ENCODE measurements around the gene IDH3A.

Gene IDH3A

DNA sequence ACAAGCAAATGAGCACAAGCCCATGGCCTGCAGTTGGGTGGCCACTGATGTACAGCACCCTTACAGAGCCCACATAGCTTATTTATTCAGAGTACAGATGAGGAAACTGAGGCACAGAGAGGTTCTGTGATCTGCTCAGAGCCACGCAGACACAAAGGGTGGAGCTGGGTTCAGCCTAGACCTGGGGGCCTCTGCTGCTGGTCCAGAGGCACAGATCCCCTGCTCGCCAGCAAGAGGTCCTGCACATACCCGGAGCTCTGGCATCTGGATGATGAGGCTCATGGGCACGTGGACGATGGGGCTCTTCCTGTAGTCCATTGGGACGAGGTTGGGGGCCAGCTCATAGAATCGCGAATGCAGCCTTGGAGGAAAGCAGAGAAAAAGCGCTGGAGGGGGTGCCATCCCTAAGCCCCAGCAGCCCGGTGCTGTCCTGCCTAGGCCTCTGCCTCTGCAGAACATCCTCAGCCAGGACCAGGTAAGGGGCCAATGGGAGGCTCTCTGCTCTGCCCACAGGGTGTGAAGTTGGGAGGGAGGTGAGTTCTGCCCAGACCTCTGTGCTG, 38.2 kb upstream of the IDH3A start:
- ATAC-seq: no peak
- H3K4me1 Mint-ChIP-seq: peaks cover 22% of the 10 kb centered on the region
- no peak for DNase-seq (ENCODE audit: low spot score in 2 of 2)
- H3K4me3 Mint-ChIP-seq: no peak overlapping the region
- peaks cover 2% of the 10 kb centered on the region for H3K36me3 Mint-ChIP-seq
- no peaks in the 10 kb centered on the region for H3K9me3 Mint-ChIP-seq
- H3K27ac Mint-ChIP-seq: no peak overlapping the region

DNA sequence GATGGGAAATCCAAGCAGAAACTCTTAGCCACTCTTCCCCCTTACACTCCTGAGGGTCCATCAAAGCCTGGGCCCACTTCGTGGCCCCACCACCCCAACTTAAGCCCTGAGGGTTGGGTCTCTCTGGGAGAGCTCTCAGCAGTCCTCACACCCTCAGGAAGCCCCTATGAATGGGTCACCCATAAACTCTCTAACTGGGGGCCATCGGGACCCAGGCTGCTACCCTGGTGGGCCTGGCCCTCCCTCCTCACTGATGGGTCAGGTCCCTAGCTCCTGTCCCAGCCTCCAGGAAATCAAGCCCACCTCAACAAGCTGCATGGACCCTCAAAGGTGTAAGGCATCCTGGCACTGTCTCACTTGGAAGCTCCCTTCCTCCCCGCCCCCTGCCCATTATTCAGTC, 37.4 kb upstream of the IDH3A start:
- ATAC-seq (no peak), DNase-seq (ENCODE audit: low spot score in 2 of 2) (no peak)
- Mint-ChIP-seq H3K4me3 (no peak overlapping the region), H3K36me3 (no peaks in the 10 kb centered on the region), H3K27ac (no peak overlapping the region), H3K4me1 (peaks cover 14% of the 10 kb centered on the region), H3K9me3 (no peaks in the 10 kb centered on the region)

DNA sequence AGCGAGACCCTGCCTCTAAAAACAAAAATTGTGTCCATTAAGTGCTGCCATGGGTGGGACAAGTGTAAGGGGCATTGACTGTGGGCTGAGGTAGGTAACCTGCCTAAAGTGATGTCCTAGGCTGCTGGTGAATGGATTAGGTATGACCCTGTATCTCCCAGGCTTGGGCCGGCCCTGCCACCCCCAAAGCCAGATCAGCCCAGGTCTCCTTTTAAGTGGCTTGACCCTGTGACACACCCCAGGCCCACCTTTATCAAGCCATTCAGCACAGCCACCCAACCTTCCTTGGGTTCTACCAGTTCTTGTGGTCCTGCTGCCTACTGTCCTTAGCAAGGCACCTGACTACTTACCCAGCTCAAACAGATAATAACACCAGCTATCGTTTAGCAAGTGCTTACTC, 36.6 kb upstream of the IDH3A start:
- H3K36me3 Mint-ChIP-seq: no peaks in the 10 kb centered on the region

DNA sequence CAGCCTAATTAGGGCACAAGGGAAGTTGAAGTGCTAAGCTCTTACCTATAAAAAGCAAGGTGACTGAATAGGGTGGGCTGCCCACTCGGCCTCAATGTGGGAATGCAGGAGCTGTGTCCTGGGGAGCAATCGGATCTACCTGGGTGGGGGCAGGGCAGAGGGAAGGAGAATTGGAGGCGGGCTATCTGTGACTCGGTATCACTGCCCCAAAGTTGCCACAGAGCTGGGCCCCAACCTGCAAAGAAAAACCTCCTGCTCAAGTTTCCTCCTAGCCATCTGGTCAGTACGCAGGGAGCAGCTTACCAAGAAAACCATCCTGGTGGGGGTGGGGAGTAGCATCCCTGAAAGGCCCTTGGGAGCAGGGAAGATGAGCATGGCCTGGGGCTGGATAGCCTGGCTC, 28.6 kb upstream of the IDH3A start:
- H3K9me3 Mint-ChIP-seq: no peaks in the 10 kb centered on the region
- no peak overlapping the region for H3K4me3 Mint-ChIP-seq
- no peaks in the 10 kb centered on the region for H3K36me3 Mint-ChIP-seq
- ATAC-seq: no peak
- no peaks in the 10 kb centered on the region for H3K4me1 Mint-ChIP-seq
- no peak for DNase-seq (ENCODE audit: low spot score in 2 of 2)
- H3K27ac Mint-ChIP-seq: peak overlapping the region; percentile 74

More for the DNA sequence above, 36.6 kb upstream of the IDH3A start:
- H3K4me1 Mint-ChIP-seq: peaks cover 12% of the 10 kb centered on the region
- no peak overlapping the region for H3K27ac Mint-ChIP-seq
- no peaks in the 10 kb centered on the region for H3K9me3 Mint-ChIP-seq
- no peak for ATAC-seq
- no peak overlapping the region for H3K4me3 Mint-ChIP-seq
- no peak for DNase-seq (ENCODE audit: low spot score in 2 of 2)

DNA sequence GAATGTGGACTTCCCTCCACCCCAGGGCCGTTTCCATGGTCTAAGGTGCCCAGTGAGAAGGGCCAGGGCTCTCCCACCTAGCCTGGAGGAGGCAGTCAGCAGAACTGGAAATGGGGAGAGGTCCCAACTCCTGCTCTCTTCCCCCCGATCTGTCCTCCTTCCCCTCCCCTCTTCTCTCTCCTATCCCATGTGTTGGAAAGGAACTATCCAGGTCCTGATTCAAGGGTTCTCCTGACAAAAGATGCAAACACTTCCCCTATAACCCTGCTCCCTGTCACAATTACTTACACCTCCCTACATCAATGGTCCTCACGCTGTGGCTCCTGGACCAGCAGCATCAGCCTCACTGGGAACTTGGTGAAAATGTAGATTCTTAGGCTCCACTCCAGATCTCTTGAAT, 23.9 kb upstream of the IDH3A start:
- no peak for ATAC-seq
- Mint-ChIP-seq H3K27ac (peak overlapping the region; percentile 15), H3K9me3 (no peaks in the 10 kb centered on the region), H3K4me1 (peaks cover 16% of the 10 kb centered on the region), H3K4me3 (no peak overlapping the region), H3K36me3 (no peaks in the 10 kb centered on the region)
- DNase-seq (ENCODE audit: low spot score in 2 of 2): no peak

DNA sequence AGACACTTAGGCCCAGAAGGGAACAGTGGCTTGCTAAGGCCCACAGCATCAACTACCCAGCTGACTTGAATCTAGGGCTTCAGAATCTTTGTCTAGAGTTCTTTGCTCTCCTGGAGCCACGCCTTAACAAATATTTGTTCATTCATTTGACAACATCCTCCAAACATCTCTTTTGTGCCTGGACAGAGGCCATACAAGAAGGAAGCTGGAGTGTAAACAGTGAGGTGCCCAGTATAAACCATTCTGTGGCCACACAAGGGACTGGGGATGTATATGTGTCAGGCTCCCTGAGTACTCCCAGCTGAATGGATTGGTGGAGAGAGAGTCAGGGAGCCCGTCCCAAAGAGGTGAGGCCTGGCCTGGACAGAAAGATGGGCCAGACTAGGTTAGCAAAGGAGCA, 21.3 kb upstream of the IDH3A start:
- Mint-ChIP-seq H3K9me3 (no peaks in the 10 kb centered on the region), H3K4me1 (peaks cover 36% of the 10 kb centered on the region), H3K36me3 (peaks cover 6% of the 10 kb centered on the region), H3K4me3 (no peak overlapping the region), H3K27ac (peak overlapping the region; percentile 97)
- ATAC-seq (no peak), DNase-seq (ENCODE audit: low spot score in 2 of 2) (no peak)

DNA sequence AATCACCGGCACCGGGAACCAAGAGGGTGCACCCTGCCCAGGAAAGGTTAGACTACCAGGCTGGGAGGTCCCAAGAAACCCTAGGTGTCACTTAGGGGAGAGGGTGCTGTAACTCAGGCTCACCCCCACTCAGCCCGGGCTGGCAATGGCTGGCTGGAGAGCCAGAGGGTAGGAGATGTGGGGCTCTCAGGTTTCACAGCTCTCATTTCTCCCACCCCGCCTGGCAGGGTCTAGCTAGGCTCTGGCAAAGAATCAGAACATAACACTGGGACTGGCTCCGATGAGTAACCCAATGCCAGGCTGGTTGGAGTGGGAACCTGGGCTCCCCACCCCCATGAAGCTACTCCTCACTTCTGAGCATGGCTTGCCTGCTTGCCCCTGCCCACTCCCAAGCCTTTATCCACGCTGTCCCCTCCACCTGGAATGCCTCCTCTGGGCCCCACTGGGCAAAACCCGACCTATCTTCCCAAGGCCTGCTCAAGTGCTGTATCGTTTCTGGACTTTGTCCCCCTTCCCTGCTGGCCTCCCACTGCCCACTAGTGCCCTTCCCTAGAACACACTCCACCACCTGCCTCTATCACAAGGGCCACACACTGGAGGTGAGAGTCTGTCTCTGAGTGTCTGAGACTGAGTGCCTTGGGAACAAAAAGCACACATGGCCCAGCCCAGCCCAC, 19.9 kb upstream of the IDH3A start:
- no peak overlapping the region for H3K4me3 Mint-ChIP-seq
- H3K4me1 Mint-ChIP-seq: peaks cover 38% of the 10 kb centered on the region
- H3K36me3 Mint-ChIP-seq: peaks cover 6% of the 10 kb centered on the region
- peak overlapping the region; percentile 97 for H3K27ac Mint-ChIP-seq
- ATAC-seq (no peak), DNase-seq (ENCODE audit: low spot score in 2 of 2) (no peak)
- no peaks in the 10 kb centered on the region for H3K9me3 Mint-ChIP-seq

DNA sequence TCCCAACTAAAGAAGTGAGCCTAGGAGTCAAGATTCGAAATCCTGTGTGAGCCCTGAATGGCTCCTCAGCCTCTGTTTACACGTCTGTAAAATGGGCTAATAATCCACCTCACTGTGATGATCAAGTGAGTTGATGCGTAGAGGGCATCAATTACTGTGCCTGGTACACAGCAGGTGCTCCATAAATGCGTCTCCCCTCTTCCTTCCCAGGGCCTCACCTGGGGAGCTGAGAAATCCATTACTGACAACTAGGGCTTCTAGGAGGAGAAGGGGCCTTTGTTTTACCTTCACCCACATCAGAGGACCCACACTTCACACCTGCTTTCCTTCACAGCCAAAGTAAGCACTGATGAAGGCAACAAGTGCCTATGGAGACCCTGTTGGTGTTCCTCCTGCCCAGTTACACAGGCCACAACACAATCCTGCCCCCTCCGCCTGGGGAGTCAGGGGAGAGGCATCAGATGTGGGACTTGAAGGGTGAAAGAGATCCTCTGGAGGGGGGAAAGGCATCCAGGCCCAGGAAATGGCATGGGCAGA, 19.3 kb upstream of the IDH3A start:
- ATAC-seq: no peak
- Mint-ChIP-seq H3K9me3 (no peaks in the 10 kb centered on the region), H3K36me3 (peaks cover 6% of the 10 kb centered on the region)

DNA sequence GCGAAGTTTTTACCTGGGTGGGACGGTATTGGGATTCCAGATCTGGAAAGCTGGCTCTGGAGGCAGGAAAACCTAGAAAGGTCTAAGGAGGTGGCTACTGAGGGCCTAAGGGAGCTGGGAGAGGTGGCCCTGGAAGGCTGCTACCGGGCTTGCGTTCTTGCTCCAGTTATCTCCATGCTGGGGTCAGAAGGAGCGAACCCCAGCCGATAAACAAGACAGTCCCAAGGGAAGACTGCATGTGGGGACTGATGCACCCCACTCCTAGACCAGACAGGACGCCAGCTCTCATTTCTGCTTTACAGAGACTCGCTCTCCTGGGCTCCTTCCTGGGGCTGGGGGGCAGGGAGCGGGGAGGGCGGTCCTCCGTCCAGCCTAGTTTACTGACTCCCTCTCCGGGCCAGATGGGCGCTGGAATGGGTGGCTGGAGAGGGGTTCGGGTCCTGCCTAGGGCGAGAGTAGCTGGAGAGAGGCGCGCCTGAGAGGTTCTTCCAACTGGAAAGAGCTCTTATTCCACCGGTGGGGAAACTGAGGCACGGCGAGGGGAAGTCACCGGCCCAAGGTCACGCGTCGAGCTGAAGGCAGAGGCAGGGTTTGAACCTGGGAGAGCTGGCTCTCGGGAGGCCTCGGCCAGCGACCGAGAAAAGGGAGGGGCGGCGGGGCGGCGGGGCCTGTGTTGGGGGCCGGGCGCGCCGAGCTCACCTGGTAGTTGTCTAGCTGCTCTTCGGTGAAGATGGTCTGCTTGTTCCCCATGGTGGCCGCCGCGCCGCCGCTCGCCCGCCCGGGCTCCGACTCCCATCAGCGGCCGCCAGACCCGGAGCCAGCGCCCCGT, 18.5 kb upstream of the IDH3A start:
- H3K4me3 Mint-ChIP-seq: peak overlapping the region; percentile 87
- H3K9me3 Mint-ChIP-seq: no peaks in the 10 kb centered on the region

More for the DNA sequence above, 19.3 kb upstream of the IDH3A start:
- Mint-ChIP-seq H3K4me1 (peaks cover 38% of the 10 kb centered on the region), H3K27ac (peak overlapping the region; percentile 97), H3K4me3 (peak overlapping the region; percentile 87)
- DNase-seq (ENCODE audit: low spot score in 2 of 2): no peak

DNA sequence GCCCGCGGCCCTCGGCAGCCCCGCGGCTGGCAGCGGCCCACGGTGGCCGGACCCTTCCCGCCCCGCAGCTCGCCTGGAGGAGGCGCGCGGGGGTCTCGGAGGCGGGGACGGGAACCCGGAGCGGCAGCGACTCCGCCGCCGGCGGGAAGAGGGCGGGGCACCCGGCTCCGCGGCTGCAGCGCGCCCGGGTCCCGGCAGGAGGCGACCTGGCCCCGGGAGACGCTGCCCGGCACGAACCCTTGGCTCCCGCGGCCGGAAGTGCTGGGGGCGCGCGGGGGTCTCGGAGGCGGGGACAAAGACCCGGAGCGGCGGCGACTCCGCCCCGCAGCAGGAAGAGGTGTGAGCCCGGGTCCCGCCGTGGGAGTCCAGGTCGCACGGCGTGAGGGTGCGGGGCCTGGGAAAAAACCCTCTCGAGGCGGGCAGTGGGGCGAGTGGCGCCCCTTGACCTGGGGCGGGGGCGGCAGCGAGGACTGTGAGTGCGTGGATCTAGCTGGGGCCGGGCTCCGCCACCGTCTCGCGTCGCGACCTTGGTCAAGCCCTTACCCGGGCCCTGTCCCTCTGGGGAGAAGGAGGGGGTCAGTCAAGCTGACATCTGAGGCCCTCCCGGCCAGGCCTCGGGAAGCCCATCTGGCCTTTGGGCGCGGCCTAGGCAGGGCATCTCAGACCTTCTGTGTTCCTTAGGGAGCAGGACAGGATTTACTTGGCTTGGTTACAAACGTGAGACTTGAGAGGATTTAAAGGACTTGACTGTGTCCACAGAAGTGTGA, 17.7 kb upstream of the IDH3A start, which contains the start of gene CIB2:
Gene CIB2, minus strand, starts transcription at position 151 of the 767 bp plus-strand sequence. CDS start 230 bp downstream, outside the sequence.
- Mint-ChIP-seq H3K27ac (peak within 1 kb of the TSS; percentile 97), H3K9me3 (no peaks in the 10 kb centered on the region), H3K4me3 (peak within 1 kb of the TSS; percentile 87), H3K4me1 (peaks cover 38% of the 10 kb centered on the region), H3K36me3 (peaks cover 6% of the 10 kb centered on the region)
- peak; percentile 86 for ATAC-seq
- DNase-seq (ENCODE audit: low spot score in 2 of 2): peak; percentile 89 to 92

More for the DNA sequence above, 18.5 kb upstream of the IDH3A start:
- peaks cover 6% of the 10 kb centered on the region for H3K36me3 Mint-ChIP-seq
- H3K4me1 Mint-ChIP-seq: peaks cover 38% of the 10 kb centered on the region
- peak; percentile 55 for ATAC-seq
- DNase-seq (ENCODE audit: low spot score in 2 of 2): no peak
- peak overlapping the region; percentile 97 for H3K27ac Mint-ChIP-seq

DNA sequence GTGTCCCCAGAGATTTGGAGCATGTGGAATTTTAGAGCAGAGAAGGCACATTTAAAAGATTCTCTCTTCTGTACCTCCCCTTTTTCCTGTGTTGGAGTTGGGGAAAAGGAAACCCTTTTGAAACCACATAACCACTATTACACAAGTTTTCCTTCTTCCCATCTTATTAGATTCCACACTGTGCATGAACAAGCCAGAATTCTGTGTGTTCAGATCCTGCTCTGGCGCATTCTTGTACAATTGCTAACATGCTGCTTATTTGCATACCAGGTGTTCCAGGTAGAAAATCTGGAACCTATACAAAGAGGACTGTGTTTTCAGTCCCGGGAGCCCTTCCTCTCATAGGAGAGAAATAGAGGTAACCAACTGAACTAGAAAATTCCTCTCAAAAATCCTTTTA, 15.4 kb upstream of the IDH3A start:
- Mint-ChIP-seq H3K27ac (no peak overlapping the region), H3K4me3 (no peak overlapping the region)
- ATAC-seq: no peak

DNA sequence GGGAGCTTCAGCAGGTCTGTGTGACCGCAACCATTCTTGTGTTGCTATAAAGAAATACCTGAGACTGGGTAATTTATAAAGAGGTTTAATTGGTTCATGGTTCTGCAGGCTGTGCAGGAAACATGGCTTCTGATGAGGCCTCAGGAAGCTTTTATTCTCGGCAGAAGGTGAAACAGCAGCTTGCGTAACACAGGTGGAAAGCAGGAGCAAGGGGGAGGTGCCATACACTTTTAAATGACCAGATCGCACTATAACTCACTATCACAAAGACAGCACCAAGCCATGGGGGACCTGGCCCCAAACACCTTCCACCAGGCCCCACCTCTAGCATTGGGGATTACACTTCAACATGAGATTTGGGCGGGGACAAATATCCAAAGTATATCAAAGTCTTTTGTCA, 9.6 kb upstream of the IDH3A start:
- DNase-seq (ENCODE audit: low spot score in 2 of 2) (no peak), ATAC-seq (no peak)

More for the DNA sequence above, 15.4 kb upstream of the IDH3A start:
- peaks cover 6% of the 10 kb centered on the region for H3K36me3 Mint-ChIP-seq
- H3K9me3 Mint-ChIP-seq: no peaks in the 10 kb centered on the region
- peaks cover 27% of the 10 kb centered on the region for H3K4me1 Mint-ChIP-seq
- DNase-seq (ENCODE audit: low spot score in 2 of 2): no peak

DNA sequence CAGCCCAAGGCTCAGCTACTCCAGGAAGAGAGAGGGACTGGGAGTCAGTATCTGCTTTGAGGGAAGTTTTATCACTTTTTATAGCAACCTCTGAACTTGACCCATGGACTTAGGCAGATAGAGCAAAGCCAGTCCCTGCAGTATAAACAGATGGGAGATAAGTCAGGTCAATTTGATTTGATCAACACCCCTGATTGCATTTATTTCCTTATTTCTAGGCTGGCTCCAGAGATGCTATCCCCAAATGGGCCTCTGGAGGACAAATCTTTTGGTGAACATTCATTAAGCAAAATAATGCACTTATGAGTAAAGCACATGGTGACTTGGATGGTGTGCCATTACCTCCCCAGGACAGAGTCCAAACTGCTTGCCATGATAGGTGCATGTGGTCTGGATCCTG, 8.9 kb upstream of the IDH3A start:
- Mint-ChIP-seq H3K4me3 (no peak overlapping the region), H3K4me1 (no peaks in the 10 kb centered on the region), H3K9me3 (no peaks in the 10 kb centered on the region), H3K36me3 (no peaks in the 10 kb centered on the region), H3K27ac (no peak overlapping the region)
- DNase-seq (ENCODE audit: low spot score in 2 of 2) (no peak), ATAC-seq (no peak)

More for the DNA sequence above, 9.6 kb upstream of the IDH3A start:
- Mint-ChIP-seq H3K27ac (no peak overlapping the region), H3K4me3 (no peak overlapping the region), H3K36me3 (no peaks in the 10 kb centered on the region), H3K4me1 (no peaks in the 10 kb centered on the region), H3K9me3 (no peaks in the 10 kb centered on the region)

DNA sequence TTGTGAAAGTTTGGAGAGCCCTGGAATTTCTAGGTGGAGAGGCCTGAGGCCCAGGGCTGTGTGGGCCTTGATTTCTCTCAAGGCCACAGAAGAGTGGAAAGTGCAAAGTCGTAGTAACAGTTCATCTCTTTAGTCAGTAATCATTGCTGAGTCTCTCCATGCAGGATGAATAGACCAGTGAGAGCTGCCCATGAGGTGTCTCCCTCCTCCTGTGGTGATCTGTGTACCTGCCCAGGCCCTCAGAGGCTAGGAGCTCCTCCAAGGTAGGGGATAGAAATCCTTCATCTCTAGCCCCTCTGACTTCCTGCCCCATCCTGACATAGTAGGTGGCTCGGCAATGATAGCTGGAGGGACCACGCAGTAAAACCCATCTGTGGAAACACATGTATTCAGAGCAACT, 6.8 kb upstream of the IDH3A start:
- DNase-seq (ENCODE audit: low spot score in 2 of 2): no peak
- Mint-ChIP-seq H3K4me3 (no peak overlapping the region), H3K9me3 (no peaks in the 10 kb centered on the region), H3K4me1 (peaks cover 3% of the 10 kb centered on the region), H3K36me3 (no peaks in the 10 kb centered on the region), H3K27ac (peak overlapping the region; percentile 8)
- no peak for ATAC-seq

Measured in stimulated activated effector memory CD8-positive, alpha-beta T cell treated with anti-CD3 and anti-CD28 coated beads, Interleukin-12 subunit alpha, Interleukin-12 subunit beta, amount 100 ng/mL, for 72 hours (primary cell).